NT2/D1 (cell line): ENCODE measurements around the gene WIF1.

ENCODE experiments used
- SUZ12 ChIP-seq: IDR thresholded peaks from 2 replicates; pipeline ENCODE4 v1.6.1; 2011; ENCODE audit not compliant: insufficient read length, insufficient read depth; ENCODE audit errors: extremely low read depth
- YY1 ChIP-seq: IDR thresholded peaks from 2 replicates; pipeline ENCODE4 v1.6.1; 2011; ENCODE audit not compliant: insufficient read length, insufficient read depth
- ZNF274 ChIP-seq: IDR thresholded peaks from 2 replicates; pipeline ENCODE4 v1.6.1; 2011; ENCODE audit warnings: mild to moderate bottlenecking, low read depth, low read length

GRCh38 chr12:65014504-65015271 lies 106.4 kb downstream of the WIF1 start:
- no peak for TF ChIP-seq YY1
- no peak for TF ChIP-seq SUZ12
- no peak for TF ChIP-seq ZNF274
